CD14-positive monocyte (primary cell): ENCODE results near the gene HMCN2. TPM values are rescaled to one million over a fixed set of nuclear protein-coding genes. Genes with fewer than 3 reads are reported as not detected.

Source experiments
- DNase-seq, 3 donors: peaks; one replicate each; pipeline ENCODE4 v3.0.0-alpha.2; 2011 to 2022
- H2AFZ ChIP-seq: 2 replicates; pipeline ENCODE4 v1.6.0; 2012; ENCODE audit warnings: mild to moderate bottlenecking, low read depth, low read length, inconsistent platforms; ENCODE audit not compliant: insufficient read depth, poor library complexity, severe bottlenecking
- H3K27ac ChIP-seq, 2 donors: 1 replicate in 1 of 2; 2 replicates in 1 of 2; pipeline ENCODE4 v1.5.1; 2012 to 2013; ENCODE audit warnings: low read length in 2 of 2, control low read depth in 1 of 2, inconsistent platforms in 1 of 2, low read depth in 1 of 2, mild to moderate bottlenecking in 1 of 2
- H3K27me3 ChIP-seq, 2 donors: one replicate each; pipeline versions ENCODE4 v1.6.0 to v1.6.1; 2011 to 2013; ENCODE audit warnings: low read length in 2 of 2; ENCODE audit not compliant: control insufficient read depth in 2 of 2, insufficient read depth in 2 of 2
- H3K36me3 ChIP-seq, 2 donors: replicated peaks in 1 of 2; 1 replicate in 1 of 2; 2 replicates in 1 of 2; pipeline versions ENCODE4 v1.5.1 to v1.6.1; 2012 to 2013; ENCODE audit warnings: low read length in 2 of 2, control low read depth in 1 of 2, inconsistent platforms in 1 of 2, mild to moderate bottlenecking in 1 of 2; ENCODE audit not compliant: insufficient read depth in 2 of 2, control insufficient read depth in 1 of 2
- H3K4me1 ChIP-seq, 2 donors: 1 replicate in 1 of 2; 2 replicates in 1 of 2; pipeline versions ENCODE4 v1.5.1 to v1.6.1; 2012 to 2013; ENCODE audit warnings: low read length in 2 of 2, control low read depth in 1 of 2, inconsistent platforms in 1 of 2, mild to moderate bottlenecking in 1 of 2, moderate library complexity in 1 of 2; ENCODE audit not compliant: insufficient read depth in 2 of 2, control insufficient read depth in 1 of 2
- H3K4me2 ChIP-seq: replicated peaks from 2 replicates; pipeline ENCODE3; 2012; ENCODE audit warnings: low read length, moderate library complexity, mild to moderate bottlenecking; ENCODE audit not compliant: poor library complexity, severe bottlenecking; ENCODE audit errors: extremely low read depth
- H3K4me3 ChIP-seq, 3 experiments: fragments of 200-600 bp in 1 of 3; sonication (generic) in 1 of 3; replicated peaks in 1 of 3; 1 replicate in 2 of 3; 2 replicates in 1 of 3; pipeline ENCODE4 v1.5.1; 2011 to 2013; ENCODE audit warnings: low read length in 3 of 3, mild to moderate bottlenecking in 3 of 3, control low read depth in 2 of 3, low read depth in 2 of 3, inconsistent platforms in 1 of 3, moderate library complexity in 1 of 3
- H3K79me2 ChIP-seq: 2 replicates; pipeline ENCODE4 v1.6.0; 2012; ENCODE audit warnings: mild to moderate bottlenecking, control low read depth, inconsistent platforms, low read length, moderate library complexity; ENCODE audit not compliant: insufficient read depth
- H3K9ac ChIP-seq: 2 replicates; pipeline ENCODE4 v1.6.0; 2017; ENCODE audit warnings: low read length, mild to moderate bottlenecking; ENCODE audit not compliant: insufficient read depth, poor library complexity, severe bottlenecking
- H3K9me3 ChIP-seq, 2 donors: replicated peaks in 1 of 2; 1 replicate in 1 of 2; 2 replicates in 1 of 2; pipeline versions ENCODE4 v1.5.1 to v1.6.1; 2012 to 2013; ENCODE audit warnings: low read length in 2 of 2, control low read depth in 1 of 2; ENCODE audit not compliant: control insufficient read depth in 1 of 2, insufficient read depth in 1 of 2
- H4K20me1 ChIP-seq: 2 replicates; pipeline ENCODE4 v1.6.0; 2012; ENCODE audit warnings: mild to moderate bottlenecking, low read length, control low read depth, moderate library complexity; ENCODE audit not compliant: insufficient read depth
- H3K27ac Mint-ChIP-seq, 7 donors: one replicate each; pipeline ENCODE4 v1.8.0; 2020; ENCODE audit warnings: mild to moderate bottlenecking in 7 of 7, mixed read lengths in 7 of 7, moderate library complexity in 6 of 7, inconsistent platforms in 2 of 7
- H3K27me3 Mint-ChIP-seq, 3 donors: one replicate each; pipeline ENCODE4 v1.8.0; 2021 to 2022; ENCODE audit warnings: low read depth in 3 of 3, mild to moderate bottlenecking in 3 of 3, mixed read lengths in 3 of 3, moderate library complexity in 3 of 3, inconsistent platforms in 1 of 3
- H3K36me3 Mint-ChIP-seq, 2 donors: one replicate each; pipeline ENCODE4 v1.8.0; 2020; ENCODE audit warnings: mixed read lengths in 2 of 2, inconsistent platforms in 1 of 2, mild to moderate bottlenecking in 1 of 2
- H3K4me1 Mint-ChIP-seq: one replicate; pipeline ENCODE4 v1.8.0; 2020; ENCODE audit warnings: mild to moderate bottlenecking, mixed read lengths
- H3K4me3 Mint-ChIP-seq, 2 donors: one replicate each; pipeline ENCODE4 v1.8.0; 2020; ENCODE audit warnings: mild to moderate bottlenecking in 2 of 2, mixed read lengths in 2 of 2, moderate library complexity in 1 of 2
- H3K9me3 Mint-ChIP-seq, 7 donors: one replicate each; pipeline ENCODE4 v1.8.0; 2020 to 2022; ENCODE audit warnings: mixed read lengths in 7 of 7, mild to moderate bottlenecking in 6 of 7, moderate library complexity in 6 of 7, inconsistent platforms in 2 of 7
- WGBS: methylation state at CpG from one replicate; pipeline ENCODE4 v1.1.5; 2013; ENCODE audit warnings: missing lambda C conversion rate; ENCODE audit not compliant: insufficient coverage; 5-methylcytosine and 5-hydroxymethylcytosine counted together
- intact Hi-C, 2 donors: fragments of 100-400 bp; cut with micrococcal nuclease; formaldehyde crosslinking; loops; one replicate each; pipeline versions ENCODE4 v1.15.0 to v1.15.1; 2023
- polyA plus RNA-seq, 3 donors: library from polyadenylated mRNA; depleted of rRNA in 1 of 3; unstranded in 2 of 3; stranded (reverse) in 1 of 3; fragments of 300-500 nt in 2 of 3; fragments of >200 nt in 1 of 3; fragmentation: Illumina TruSeq in 2 of 3; gene quantifications; 1 replicate in 2 of 3; 2 replicates in 1 of 3; pipeline ENCODE4 v1.2.3, GENCODE V29; 2012 to 2021
- TF ChIP-seq, protein P1 (sequence below): fragments of 200-600 bp; IDR thresholded peaks from one replicate; pipeline ENCODE4 v1.8.0; 2022; ENCODE audit warnings: antibody characterized with exemption, mild to moderate bottlenecking

The HMCN2 gene
- polyA plus RNA-seq, 3 donors: not detected

DNA sequence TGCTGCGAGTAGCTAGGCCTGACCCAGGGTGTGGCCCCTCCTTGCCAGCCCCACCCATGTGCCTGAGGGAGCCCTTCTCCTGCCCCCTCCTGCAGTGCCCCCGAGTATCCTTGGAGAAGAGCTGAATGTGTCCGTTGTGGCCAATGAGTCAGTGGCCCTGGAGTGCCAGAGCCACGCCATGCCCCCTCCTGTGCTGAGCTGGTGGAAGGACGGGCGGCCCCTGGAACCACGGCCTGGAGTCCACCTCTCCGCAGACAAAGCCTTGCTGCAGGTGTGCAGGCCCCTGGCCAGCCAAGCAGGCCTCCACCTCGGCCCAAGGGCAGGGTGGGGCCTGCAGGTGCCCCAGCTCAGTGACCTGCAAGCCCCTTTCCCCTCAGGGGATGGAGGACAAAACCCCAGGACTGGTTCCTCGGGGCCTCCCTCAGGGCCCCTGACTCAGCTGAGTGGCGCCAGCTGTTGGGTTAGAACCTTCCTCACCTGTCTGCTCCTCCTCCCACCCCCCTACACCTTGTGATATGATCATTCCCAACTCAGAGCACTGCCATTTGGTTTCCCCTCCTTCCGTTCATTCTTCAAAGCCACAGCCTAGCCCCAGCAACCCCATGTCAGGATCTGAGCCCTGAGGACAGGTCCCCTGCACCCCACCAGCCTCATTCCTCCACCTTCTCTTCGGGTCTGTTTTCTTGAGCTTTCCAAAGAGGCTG lies 99.2 kb downstream of the HMCN2 start:
- Histone ChIP-seq H3K4me3 (no peak overlapping the region), H3K9ac (no peak overlapping the region), H3K9me3 (no peaks in the 10 kb centered on the region), H3K4me1 (no peaks in the 10 kb centered on the region), H3K4me2 (no peak overlapping the region), H3K27me3 (no peaks in the 10 kb centered on the region), H3K36me3 (no peaks in the 10 kb centered on the region), H4K20me1 (no peaks in the 10 kb centered on the region), H3K79me2 (no peaks in the 10 kb centered on the region), H3K27ac (no peak overlapping the region), H2AFZ (no peak overlapping the region)
- peaks cover 3 to 8% (median 4%) of the 10 kb centered on the region in 3 donors for H3K27me3 Mint-ChIP-seq
- intact Hi-C loops: no loop called here
- DNase-seq: no peak
- no peaks in the 10 kb centered on the region for H3K36me3 Mint-ChIP-seq
- H3K4me3 Mint-ChIP-seq: no peak overlapping the region
- peaks cover 0 to 9% (median 3%) of the 10 kb centered on the region in 7 donors for H3K9me3 Mint-ChIP-seq
- H3K4me1 Mint-ChIP-seq: no peaks in the 10 kb centered on the region
- 79% methylated on average over 13 of the region's 13 CpGs for whole genome bisulfite sequencing
- H3K27ac Mint-ChIP-seq: no peak overlapping the region
- TF ChIP-seq, protein P1, sequence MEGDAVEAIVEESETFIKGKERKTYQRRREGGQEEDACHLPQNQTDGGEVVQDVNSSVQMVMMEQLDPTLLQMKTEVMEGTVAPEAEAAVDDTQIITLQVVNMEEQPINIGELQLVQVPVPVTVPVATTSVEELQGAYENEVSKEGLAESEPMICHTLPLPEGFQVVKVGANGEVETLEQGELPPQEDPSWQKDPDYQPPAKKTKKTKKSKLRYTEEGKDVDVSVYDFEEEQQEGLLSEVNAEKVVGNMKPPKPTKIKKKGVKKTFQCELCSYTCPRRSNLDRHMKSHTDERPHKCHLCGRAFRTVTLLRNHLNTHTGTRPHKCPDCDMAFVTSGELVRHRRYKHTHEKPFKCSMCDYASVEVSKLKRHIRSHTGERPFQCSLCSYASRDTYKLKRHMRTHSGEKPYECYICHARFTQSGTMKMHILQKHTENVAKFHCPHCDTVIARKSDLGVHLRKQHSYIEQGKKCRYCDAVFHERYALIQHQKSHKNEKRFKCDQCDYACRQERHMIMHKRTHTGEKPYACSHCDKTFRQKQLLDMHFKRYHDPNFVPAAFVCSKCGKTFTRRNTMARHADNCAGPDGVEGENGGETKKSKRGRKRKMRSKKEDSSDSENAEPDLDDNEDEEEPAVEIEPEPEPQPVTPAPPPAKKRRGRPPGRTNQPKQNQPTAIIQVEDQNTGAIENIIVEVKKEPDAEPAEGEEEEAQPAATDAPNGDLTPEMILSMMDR: no peak

DNA sequence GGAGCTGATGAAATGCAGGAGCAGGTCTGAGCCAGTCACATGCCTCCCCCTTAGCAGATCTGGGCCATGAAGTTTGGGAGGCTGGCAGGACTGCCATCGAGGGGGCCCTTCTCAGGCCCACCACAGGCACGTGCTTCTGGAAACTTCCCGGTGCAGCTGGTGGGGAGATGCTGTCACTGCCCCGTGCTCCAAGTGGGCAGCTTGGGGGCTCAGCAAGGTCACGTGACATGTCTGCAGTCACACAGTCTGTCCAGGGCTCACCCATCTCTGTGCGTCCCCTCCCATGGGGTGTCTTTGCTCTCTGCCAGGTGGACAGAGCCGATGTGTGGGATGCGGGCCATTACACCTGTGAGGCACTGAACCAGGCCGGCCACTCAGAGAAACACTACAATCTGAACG lies 99.8 kb downstream of the HMCN2 start:
- TF ChIP-seq, protein P1: no peak
- intact Hi-C loops: no loop called here
- no peaks in the 10 kb centered on the region for H3K79me2 ChIP-seq
- Mint-ChIP-seq H3K36me3 (no peaks in the 10 kb centered on the region), H3K27me3 (peaks cover 4 to 8% (median 4%) of the 10 kb centered on the region in 3 donors), H3K4me1 (no peaks in the 10 kb centered on the region), H3K27ac (no peak overlapping the region), H3K4me3 (no peak overlapping the region), H3K9me3 (peaks cover 0 to 9% (median 3%) of the 10 kb centered on the region in 7 donors)
- no peaks in the 10 kb centered on the region for H3K9me3 ChIP-seq
- H2AFZ ChIP-seq: no peak overlapping the region
- H3K36me3 ChIP-seq: no peaks in the 10 kb centered on the region
- H3K9ac ChIP-seq: no peak overlapping the region
- no peak overlapping the region for H3K4me3 ChIP-seq
- DNase-seq: no peak
- no peaks in the 10 kb centered on the region for H3K27me3 ChIP-seq
- H3K4me2 ChIP-seq: no peak overlapping the region
- WGBS: 93% methylated on average over 9 of the region's 10 CpGs
- no peaks in the 10 kb centered on the region for H3K4me1 ChIP-seq
- H4K20me1 ChIP-seq: no peaks in the 10 kb centered on the region
- H3K27ac ChIP-seq: no peak overlapping the region
